K562 (cell line): ENCODE data around the gene TTC33. TPM values are rescaled to one million over a fixed set of nuclear protein-coding genes. Genes with fewer than 3 reads are reported as not detected.

Experiments
- BRD4 ChIP-seq: fragments of 200-600 bp; sonication (generic); IDR thresholded peaks from 2 replicates; pipeline ENCODE4 v1.6.1; 2017; ENCODE audit warnings: inconsistent platforms
- DLX4 ChIP-seq: fragments of 250-450 bp; sonication (Bioruptor Pico); IDR thresholded peaks from 2 replicates; pipeline ENCODE4 v1.6.1; 2021; ENCODE audit warnings: mild to moderate bottlenecking
- E2F5 ChIP-seq: sonication (generic); formaldehyde crosslinking; IDR thresholded peaks from 2 replicates; pipeline ENCODE4 v1.8.0; 2022; ENCODE audit warnings: mild to moderate bottlenecking, missing genetic modification reagents
- E2F6 ChIP-seq, 2 experiments: IDR thresholded peaks; 2 replicates each; pipeline ENCODE4 v1.6.1; 2011; ENCODE audit warnings: borderline replicate concordance in 1 of 2, control low read depth in 1 of 2, low read depth in 1 of 2, low read length in 1 of 2, mild to moderate bottlenecking in 1 of 2, mixed read lengths in 1 of 2, moderate library complexity in 1 of 2; ENCODE audit not compliant: insufficient read depth in 1 of 2, insufficient read length in 1 of 2, poor library complexity in 1 of 2, severe bottlenecking in 1 of 2; ENCODE audit errors: extremely low read depth in 1 of 2
- FOXK1 ChIP-seq: sonication (generic); formaldehyde crosslinking; IDR thresholded peaks from 2 replicates; pipeline ENCODE4 v1.8.0; 2022; ENCODE audit warnings: missing genetic modification reagents, mild to moderate bottlenecking, borderline replicate concordance
- GTF2B ChIP-seq: IDR thresholded peaks from 2 replicates; pipeline ENCODE4 v1.6.1; 2011; ENCODE audit not compliant: insufficient read length; ENCODE audit errors: extremely low read depth
- KAT2B ChIP-seq: IDR thresholded peaks from one replicate; pipeline ENCODE4 v1.6.1; 2012; ENCODE audit warnings: low read depth, mild to moderate bottlenecking, control low read depth, inconsistent platforms, low read length, moderate library complexity
- KDM1A ChIP-seq, 2 experiments: fragments of 450-650 bp; IDR thresholded peaks; 2 replicates each; pipeline ENCODE4 v1.6.1; 2016; ENCODE audit warnings: mild to moderate bottlenecking in 2 of 2
- SETDB1 ChIP-seq: IDR thresholded peaks from one replicate; pipeline ENCODE4 v1.6.1; 2012; ENCODE audit warnings: low read length, control low read depth, inconsistent platforms
- U2AF1 ChIP-seq: fragments of 200-400 bp; formaldehyde crosslinking; optimal IDR thresholded peaks from 2 replicates; pipeline ENCODE3; 2017; ENCODE audit warnings: mild to moderate bottlenecking, low read depth, low read length, moderate library complexity
- ZMIZ1 ChIP-seq, 2 experiments: fragments of 150-350 bp in 1 of 2; IDR thresholded peaks; 2 replicates each; pipeline ENCODE4 v1.6.1; 2012 to 2016; ENCODE audit warnings: low read depth in 2 of 2, low read length in 2 of 2, mild to moderate bottlenecking in 1 of 2, moderate library complexity in 1 of 2
- ZNF143 ChIP-seq: sonication (generic); formaldehyde crosslinking; IDR thresholded peaks from 2 replicates; pipeline ENCODE4 v1.9.0; 2022; ENCODE audit warnings: mild to moderate bottlenecking, missing genetic modification reagents
- ZNF609 ChIP-seq: sonication (generic); formaldehyde crosslinking; IDR thresholded peaks from 2 replicates; pipeline ENCODE4 v1.8.1; 2023; ENCODE audit warnings: missing genetic modification reagents, mild to moderate bottlenecking, borderline replicate concordance
- ZNF696 ChIP-seq: fragments of 250-450 bp; sonication (Bioruptor Pico); conservative IDR thresholded peaks from 2 replicates; pipeline ENCODE4 v1.4.0; 2020; ENCODE audit warnings: mild to moderate bottlenecking, moderate library complexity
- polyA plus RNA-seq, 8 experiments: library from polyadenylated mRNA; depleted of rRNA in 4 of 8; stranded (reverse) in 5 of 8; unstranded in 3 of 8; fragments of >200 nt; fragmentation: Nextera tagmentation in 2 of 8; fragmentation: Illumina TruSeq in 1 of 8; extraction: Ambion mirVana in 2 of 8; extraction: Trizol in 1 of 8; gene quantifications; 2 replicates each; pipeline versions ENCODE4 v1.2.1 to v1.2.3, GENCODE V29; 2011 to 2014; ENCODE audit warnings: inconsistent platforms in 1 of 8, missing spikeins in 1 of 8
- total RNA-seq, 7 experiments: library from RNA; depleted of rRNA in 6 of 7; stranded (reverse); fragments of >200 nt in 6 of 7; fragmentation: Illumina TruSeq in 2 of 7; extraction: Trizol in 2 of 7; gene quantifications; 2 replicates each; pipeline versions ENCODE4 v1.2.1 to v1.2.3, GENCODE V29; 2011 to 2021; ENCODE audit warnings: low replicate concordance in 1 of 7

The TTC33 gene
- total and polyA plus RNA-seq, 9 of the 15 experiments (the other 6 are each of a cell fraction or from before 2014, with no cell fraction given), result 11.5 to 24.9 (median 21.1) TPM

GRCh38 chr5:40734986-40735385, 20.8 kb downstream of the TTC33 start (continued):
- TF ChIP-seq ZNF609 (CRISPR knock-in tag) (no peak), ZNF143 (CRISPR knock-in tag) (no peak), GTF2B (no peak), KDM1A (IDR thresholded peaks at IDR 0.05) (no peak), U2AF1 (no peak), ZNF696 (no peak), E2F5 (no peak), ZMIZ1 (IDR thresholded peaks at IDR 0.05; ENCODE audit: low read depth in 2 of 2, low read length in 2 of 2) (no peak), KAT2B (no peak), BRD4 (no peak), E2F6 (IDR thresholded peaks at IDR 0.05; ENCODE audit: borderline replicate concordance in 1 of 2, extremely low read depth in 1 of 2, insufficient read depth in 1 of 2, insufficient read length in 1 of 2, low read depth in 1 of 2, low read length in 1 of 2, poor library complexity in 1 of 2, severe bottlenecking in 1 of 2) (no peak), SETDB1 (no peak), FOXK1 (CRISPR knock-in tag) (no peak), DLX4 (CRISPR knock-in tag) (no peak)
